GM10847 (cell line): ENCODE results near the gene PRKG1.

Experiments
- POLR2A ChIP-seq: IDR thresholded peaks from 2 replicates; pipeline ENCODE4 v1.6.1; 2011; ENCODE audit not compliant: insufficient read length; ENCODE audit errors: extremely low read depth

PRKG1 gene

DNA sequence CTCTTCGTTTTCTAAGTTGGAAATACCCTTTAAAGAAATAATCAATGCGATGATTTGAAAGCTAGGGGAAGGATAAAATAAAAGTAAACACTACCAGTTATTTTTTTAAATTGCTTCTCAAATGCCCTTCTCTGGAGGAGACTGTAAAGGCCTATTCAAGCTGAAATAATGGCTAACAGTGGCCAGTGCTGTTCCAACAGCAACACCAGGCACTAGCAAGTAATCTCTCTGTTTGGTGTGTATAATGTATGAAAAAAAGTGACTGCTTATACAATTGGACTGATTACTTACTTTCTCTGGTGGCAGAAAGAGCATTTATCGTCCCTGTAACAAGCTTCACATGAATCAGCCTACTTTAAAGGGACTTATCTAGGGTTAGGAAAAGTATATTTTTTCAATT, 522.4 kb downstream of the PRKG1 start:
- TF ChIP-seq POLR2A = no peak

GRCh38 chr10:51599647-51600046, 525.4 kb downstream of the PRKG1 start:
- TF ChIP-seq POLR2A = no peak

DNA sequence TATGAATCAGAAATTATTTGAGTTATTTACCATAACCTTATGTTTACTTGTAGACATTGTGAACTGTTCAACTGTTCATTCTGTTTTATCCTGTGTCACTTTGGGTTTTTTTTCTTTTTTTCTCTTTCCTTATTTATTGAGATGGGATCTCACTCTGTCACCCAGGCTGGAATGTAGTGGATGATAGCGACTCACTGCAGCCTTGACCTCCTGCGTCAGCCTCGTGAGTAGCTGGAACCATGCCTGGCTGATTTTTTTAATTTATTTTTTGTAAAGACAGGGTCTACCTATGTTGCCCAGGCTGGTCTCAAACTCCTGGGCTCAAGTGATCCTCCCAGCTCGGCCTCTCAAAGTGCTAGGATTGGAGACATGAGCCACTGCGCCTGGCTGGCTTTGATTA, 528.0 kb downstream of the PRKG1 start:
- no peak for TF ChIP-seq POLR2A

GRCh38 chr10:51604579-51604978, 530.3 kb downstream of the PRKG1 start:
- TF ChIP-seq POLR2A = no peak

- TF ChIP-seq POLR2A = no peak
Observed at GRCh38 chr10:51606825-51607462, 532.7 kb downstream of the PRKG1 start.

DNA sequence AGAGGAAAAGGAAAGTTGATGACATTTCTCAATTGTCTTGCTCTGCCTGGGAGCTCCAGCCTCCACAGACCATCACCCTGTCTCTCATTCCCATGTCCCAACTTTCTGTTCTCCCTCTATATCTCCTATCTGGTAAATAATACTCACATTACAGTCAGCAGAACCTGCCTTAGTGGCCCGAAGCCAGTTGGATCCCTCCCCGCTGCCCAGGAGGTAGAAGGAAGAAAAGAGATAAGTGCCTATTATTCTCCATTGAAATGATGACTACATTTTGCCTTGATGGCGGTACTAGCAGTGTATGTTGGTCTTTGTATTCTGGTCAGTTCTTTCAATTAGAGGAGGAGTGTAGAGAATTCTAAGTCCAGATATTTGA, 533.2 kb downstream of the PRKG1 start:
- no peak for TF ChIP-seq POLR2A

GRCh38 chr10:51608211-51608610, 533.9 kb downstream of the PRKG1 start:
- TF ChIP-seq POLR2A = no peak

- no peak for TF ChIP-seq POLR2A
Observed at GRCh38 chr10:51615764-51616298, 541.5 kb downstream of the PRKG1 start.

GRCh38 chr10:51617576-51618235, 543.4 kb downstream of the PRKG1 start:
- no peak for TF ChIP-seq POLR2A

GRCh38 chr10:51619365-51619764, 545.1 kb downstream of the PRKG1 start:
- TF ChIP-seq POLR2A = no peak

DNA sequence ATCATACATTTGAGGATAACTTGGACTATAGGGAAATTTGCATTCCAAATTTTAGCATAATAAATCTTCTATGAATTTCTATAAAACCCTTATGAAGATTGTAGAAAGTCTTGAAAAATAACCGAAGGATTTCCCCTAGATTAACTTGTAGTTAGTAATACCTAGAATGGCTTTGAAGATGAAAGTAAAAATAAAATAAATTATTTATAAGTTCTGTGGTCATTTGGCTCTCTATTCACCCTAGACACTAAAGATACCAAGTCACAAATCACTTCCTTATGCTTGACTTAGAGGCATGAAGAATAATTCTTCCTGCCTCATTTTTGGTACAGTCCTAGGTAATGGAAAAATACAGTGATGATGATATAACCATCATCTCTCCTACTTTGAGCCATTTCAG, 545.8 kb downstream of the PRKG1 start:
- no peak for TF ChIP-seq POLR2A

- TF ChIP-seq POLR2A = no peak
Observed at GRCh38 chr10:51624013-51624412, 549.7 kb downstream of the PRKG1 start.

GRCh38 chr10:51629934-51630639, 555.8 kb downstream of the PRKG1 start:
- TF ChIP-seq POLR2A = no peak

GRCh38 chr10:51630640-51631005, 556.3 kb downstream of the PRKG1 start:
- no peak for TF ChIP-seq POLR2A

GRCh38 chr10:51635436-51635835, 561.1 kb downstream of the PRKG1 start:
- no peak for TF ChIP-seq POLR2A

DNA sequence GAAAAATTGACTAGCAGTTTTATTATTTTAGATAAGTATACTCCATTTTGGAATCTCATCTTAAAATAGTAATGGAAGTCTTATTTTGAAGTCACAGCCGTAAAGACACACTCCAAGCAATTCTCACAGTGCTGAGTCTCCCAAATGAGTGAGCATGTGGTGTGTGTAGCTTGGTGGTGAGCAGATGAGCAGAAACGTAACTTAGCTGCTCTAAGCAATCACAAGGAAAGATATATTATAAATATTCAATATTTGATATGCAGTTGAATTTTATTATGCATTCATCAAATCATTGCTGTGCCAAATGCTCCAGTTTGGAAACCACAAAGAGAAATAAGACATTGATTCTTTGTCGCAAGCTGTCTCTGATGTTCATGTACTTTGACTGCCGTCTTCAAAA, 563.9 kb downstream of the PRKG1 start:
- no peak for TF ChIP-seq POLR2A

DNA sequence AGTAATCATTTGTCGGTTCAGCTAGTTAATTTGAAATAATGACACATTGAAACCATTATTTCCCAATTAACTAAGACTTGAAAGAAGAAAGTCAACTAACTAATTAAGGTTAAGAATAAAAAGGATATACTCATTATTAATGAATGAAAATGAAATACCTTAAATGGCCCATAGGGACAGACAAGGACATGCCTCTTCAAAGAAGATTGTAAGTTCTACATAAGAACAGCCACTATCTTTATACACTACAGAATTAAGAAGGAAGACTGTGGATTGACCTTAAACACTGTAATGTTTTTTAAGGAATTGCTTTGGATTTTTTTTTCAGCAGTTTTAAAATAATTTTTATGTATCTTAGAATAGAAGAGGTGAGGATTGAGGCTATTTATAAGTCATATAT, 564.5 kb downstream of the PRKG1 start:
- no peak for TF ChIP-seq POLR2A
